ENCODE results near the gene CCDC116. TPM values are rescaled to one million over a fixed set of nuclear protein-coding genes. Genes with fewer than 3 reads are reported as not detected.
"Not testable (repeated sequence)": the region's sequence is repeated elsewhere in the genome, so short reads cannot be mapped to it uniquely, and the experiment has no call there.

Gene CCDC116
- polyA plus RNA-seq, 4 donors = 0.18 to 0.91 (median 0.42) TPM

GRCh38 chr22:21629255-21630149 is 3.1 kb upstream of the CCDC116 start, which contains the start of gene YDJC:
Gene YDJC (minus strand): TSS chr22:21630022. CDS start chr22:21630014, 8 bp downstream.
- DNase-seq (ENCODE audit: low read depth in 4 of 4, low spot score in 3 of 4) = peak; percentile 82 to 85 (median 83)

- no peak for DNase-seq (ENCODE audit: low read depth in 4 of 4, low spot score in 3 of 4)
These were observed 1.5 kb upstream of the CCDC116 start for GRCh38 chr22:21631025-21631424.

GRCh38 chr22:21632931-21633330 is 371 bp downstream of the CCDC116 start:
- no peak for DNase-seq (ENCODE audit: low read depth in 4 of 4, low spot score in 3 of 4)

GRCh38 chr22:21633481-21633880 is 921 bp downstream of the CCDC116 start:
- DNase-seq (ENCODE audit: low read depth in 4 of 4, low spot score in 3 of 4) = no peak

GRCh38 chr22:21634081-21634480 is 1.5 kb downstream of the CCDC116 start:
- no peak for DNase-seq (ENCODE audit: low read depth in 4 of 4, low spot score in 3 of 4)

GRCh38 chr22:21634844-21635243 is 2.3 kb downstream of the CCDC116 start:
- no peak for DNase-seq (ENCODE audit: low read depth in 4 of 4, low spot score in 3 of 4)

GRCh38 chr22:21635771-21636510 is 3.4 kb downstream of the CCDC116 start:
- DNase-seq (ENCODE audit: low read depth in 4 of 4, low spot score in 3 of 4) = no peak

- DNase-seq (ENCODE audit: low read depth in 4 of 4, low spot score in 3 of 4) = no peak
These were observed 4.2 kb downstream of the CCDC116 start for GRCh38 chr22:21636629-21637218.

GRCh38 chr22:21637450-21637849 is 4.9 kb downstream of the CCDC116 start:
- DNase-seq (ENCODE audit: low read depth in 4 of 4, low spot score in 3 of 4) = not testable (repeated sequence)

- DNase-seq (ENCODE audit: low read depth in 4 of 4, low spot score in 3 of 4) = no peak
These were observed 6.8 kb downstream of the CCDC116 start for GRCh38 chr22:21639359-21639758.

GRCh38 chr22:21640810-21641209 is 8.2 kb downstream of the CCDC116 start:
- DNase-seq (ENCODE audit: low read depth in 4 of 4, low spot score in 3 of 4) = no peak

- no peak for DNase-seq (ENCODE audit: low read depth in 4 of 4, low spot score in 3 of 4)
These were observed 8.8 kb downstream of the CCDC116 start for GRCh38 chr22:21641417-21641788.

- peak; percentile 87 to 96 (median 95) for DNase-seq (ENCODE audit: low read depth in 4 of 4, low spot score in 3 of 4)
These were observed 9.4 kb downstream of the CCDC116 start, which contains the start of gene SDF2L1 for GRCh38 chr22:21641789-21642583. Gene SDF2L1 (plus strand): TSS chr22:21642302. CDS start chr22:21642337, 35 bp downstream.

- DNase-seq (ENCODE audit: low read depth in 4 of 4, low spot score in 3 of 4) = peak in 1 of 4 donors; percentile 24
These were observed 10.3 kb downstream of the CCDC116 start for GRCh38 chr22:21642584-21643448.

- no peak for DNase-seq (ENCODE audit: low read depth in 4 of 4, low spot score in 3 of 4)
These were observed 11.2 kb downstream of the CCDC116 start for GRCh38 chr22:21643533-21644357.

- DNase-seq (ENCODE audit: low read depth in 4 of 4, low spot score in 3 of 4) = not testable (repeated sequence)
These were observed 13.0 kb downstream of the CCDC116 start for GRCh38 chr22:21645513-21645912.

- no peak for DNase-seq (ENCODE audit: low read depth in 4 of 4, low spot score in 3 of 4)
These were observed 14.3 kb downstream of the CCDC116 start for GRCh38 chr22:21646608-21647590.
